Measurements from ENCODE around the gene MSH2.
"Not testable (repeated sequence)": the region's sequence is repeated elsewhere in the genome, so short reads cannot be mapped to it uniquely, and the experiment has no call there.

The MSH2 gene

DNA sequence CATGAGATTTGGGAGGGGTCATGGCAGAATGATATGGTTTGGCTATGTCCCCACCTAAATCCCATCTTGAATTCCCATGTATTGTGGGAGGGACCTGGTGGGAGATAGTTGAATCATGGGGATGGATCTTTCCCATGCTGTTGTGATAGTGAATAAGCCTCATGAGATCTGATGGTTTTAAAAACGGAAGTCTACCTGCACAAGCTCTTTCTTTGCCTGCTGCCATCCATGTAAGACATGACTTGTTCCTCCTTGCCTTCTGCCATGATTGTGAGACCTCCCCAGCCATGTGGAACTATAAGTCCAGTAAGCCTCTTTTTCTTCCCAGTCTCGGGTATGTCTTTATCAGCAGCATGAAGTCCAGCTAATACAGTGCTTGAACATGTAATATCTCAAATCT lies 5.0 kb downstream of the MSH2 start:
- DNase-seq (ENCODE audit: low spot score): not testable (repeated sequence)

DNA sequence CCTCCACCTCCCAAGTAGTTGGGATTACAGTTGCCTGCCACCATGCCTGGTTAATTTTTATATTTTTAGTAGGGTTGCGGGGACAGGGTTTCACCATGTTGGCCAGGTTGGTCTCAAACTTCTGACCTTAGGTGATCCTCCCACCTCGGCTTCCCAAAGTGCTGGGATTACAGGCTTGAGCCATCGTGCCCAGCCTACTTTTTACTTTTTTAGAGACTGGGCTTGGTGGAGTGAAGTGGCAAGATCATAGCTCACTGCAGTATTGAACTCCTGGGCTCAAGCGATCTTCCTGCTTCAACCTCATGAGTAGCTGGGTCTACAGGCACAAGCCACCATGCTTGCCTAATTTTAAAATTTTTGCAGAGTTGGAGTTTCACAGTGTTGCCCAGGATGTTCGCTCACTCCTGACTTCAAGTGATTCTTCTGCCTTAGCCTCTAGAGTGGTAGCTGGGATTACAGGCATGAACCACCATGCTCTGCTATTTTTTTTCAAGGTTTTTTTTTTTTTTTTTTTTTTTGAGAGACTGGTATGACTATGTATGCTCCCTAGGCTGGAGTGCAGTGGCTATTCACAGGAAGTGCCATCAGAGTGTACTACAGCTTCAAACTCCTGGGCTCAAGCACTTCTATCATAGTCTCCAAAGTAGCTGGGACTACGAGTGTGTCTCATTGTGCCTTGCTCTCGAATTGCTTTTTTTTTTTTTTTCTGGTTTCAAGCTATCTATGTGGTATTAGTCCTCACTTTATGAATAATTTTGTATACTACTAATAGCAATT lies 11.9 kb downstream of the MSH2 start:
- DNase-seq (ENCODE audit: low spot score): no peak

DNA sequence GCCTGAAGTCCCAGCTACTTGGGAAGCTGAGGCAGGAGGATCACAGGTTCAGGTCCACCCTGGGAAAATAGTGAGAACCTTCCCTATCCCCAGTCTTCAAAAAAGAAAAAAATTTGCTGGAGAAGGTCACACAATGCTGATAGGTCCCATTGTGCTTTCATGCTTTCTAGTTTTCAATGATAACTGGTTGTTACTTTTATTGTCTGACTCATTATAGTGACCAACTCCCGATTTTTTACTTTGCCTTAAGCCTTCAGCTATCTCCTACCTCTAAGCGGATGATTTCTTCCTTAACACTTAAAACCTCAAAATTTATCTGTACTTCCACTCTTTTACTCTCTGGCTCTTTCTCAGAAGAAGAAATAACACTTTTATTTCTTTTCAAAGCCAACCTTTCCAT lies 17.3 kb downstream of the MSH2 start:
- DNase-seq (ENCODE audit: low spot score): no peak

DNA sequence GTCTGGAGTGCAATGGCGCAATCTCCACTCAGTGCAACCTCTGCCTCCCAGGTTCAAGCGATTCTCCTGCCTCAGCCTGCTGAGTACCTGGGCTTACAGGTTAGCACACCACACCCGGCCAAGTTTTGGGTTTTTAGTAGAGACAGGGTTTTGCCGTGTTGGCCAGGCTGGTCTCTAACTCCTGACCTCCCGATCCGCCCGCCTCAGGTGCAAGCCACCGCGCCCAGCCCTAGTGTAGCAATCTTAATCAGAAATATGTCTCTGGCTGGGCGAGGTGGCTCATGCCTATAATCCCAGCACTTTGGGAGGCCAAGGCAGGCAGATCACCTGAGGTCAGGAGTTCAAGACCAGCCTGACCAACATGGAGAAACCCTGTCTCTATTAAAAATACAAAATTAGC lies 17.7 kb downstream of the MSH2 start:
- DNase-seq (ENCODE audit: low spot score): not testable (repeated sequence)

DNA sequence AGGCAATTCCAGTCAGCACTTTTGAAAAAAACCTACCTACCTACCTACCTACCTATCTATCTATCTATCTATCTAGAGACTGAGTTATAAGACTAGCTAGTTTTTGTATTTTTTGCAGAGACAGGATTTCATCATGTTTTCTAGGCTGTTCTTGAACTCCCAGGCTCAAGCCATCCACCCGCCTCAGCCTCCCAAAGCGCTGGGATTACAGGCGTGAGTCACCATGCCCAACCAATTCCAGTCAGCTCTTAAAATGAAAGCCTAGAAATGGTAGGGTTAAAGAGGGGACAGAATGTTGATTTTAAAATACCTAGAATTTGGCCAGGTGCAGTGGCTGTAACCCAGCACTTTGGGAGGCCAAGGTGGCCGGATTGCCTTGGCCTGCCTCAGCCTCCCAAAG lies 19.1 kb downstream of the MSH2 start:
- DNase-seq (ENCODE audit: low spot score): no peak

DNA sequence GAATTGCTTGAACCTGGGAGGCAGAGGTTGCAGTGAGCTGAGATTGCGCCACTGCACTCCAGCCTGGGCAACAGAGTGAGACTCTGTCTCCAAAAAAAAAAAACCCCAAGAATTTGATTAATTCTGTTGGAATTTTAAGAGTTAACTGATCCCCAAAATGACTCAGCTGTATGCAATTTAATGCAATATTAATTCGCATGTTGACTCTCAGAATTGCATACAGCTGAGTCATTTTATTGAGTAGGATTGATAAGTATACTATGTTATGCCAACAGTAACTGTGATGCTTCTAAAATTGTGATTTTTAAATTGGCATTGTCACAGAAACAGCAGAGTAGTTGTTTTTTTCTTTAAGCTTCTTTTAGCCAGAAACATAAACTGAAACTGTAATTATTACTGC lies 19.6 kb downstream of the MSH2 start:
- peak; percentile 19 for DNase-seq (ENCODE audit: low spot score)

DNA sequence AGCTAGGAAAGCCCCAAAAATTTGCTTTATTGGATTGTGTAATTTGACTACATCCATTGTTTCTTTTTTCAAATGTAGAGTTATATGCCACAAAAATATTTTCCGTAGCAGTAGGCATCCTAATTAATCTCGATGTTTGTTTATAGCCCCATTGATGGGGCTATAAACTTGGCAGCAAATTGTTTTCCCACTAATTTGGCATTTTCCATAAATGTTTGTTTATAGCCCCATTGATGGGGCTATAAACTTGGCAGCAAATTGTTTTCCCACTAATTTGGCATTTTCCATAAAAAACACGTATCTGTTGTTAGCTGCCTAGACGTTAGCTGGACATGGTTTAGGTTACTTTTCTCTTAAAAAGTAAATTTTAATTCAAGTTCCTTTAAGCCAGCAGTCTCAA lies 23.8 kb downstream of the MSH2 start:
- no peak for DNase-seq (ENCODE audit: low spot score)

DNA sequence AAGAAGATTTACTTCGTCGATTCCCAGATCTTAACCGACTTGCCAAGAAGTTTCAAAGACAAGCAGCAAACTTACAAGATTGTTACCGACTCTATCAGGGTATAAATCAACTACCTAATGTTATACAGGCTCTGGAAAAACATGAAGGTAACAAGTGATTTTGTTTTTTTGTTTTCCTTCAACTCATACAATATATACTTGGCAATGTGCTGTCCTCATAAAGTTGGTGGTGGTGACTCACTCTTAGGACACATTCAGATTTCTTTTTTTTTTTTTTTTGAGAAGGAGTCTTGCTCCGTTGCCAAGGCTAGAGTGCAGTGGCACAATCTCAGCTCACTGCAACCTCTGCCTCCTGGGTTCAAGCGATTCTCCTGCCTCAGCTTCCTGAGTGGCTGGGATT lies 26.8 kb downstream of the MSH2 start:
- DNase-seq (ENCODE audit: low spot score): peak; percentile 14

DNA sequence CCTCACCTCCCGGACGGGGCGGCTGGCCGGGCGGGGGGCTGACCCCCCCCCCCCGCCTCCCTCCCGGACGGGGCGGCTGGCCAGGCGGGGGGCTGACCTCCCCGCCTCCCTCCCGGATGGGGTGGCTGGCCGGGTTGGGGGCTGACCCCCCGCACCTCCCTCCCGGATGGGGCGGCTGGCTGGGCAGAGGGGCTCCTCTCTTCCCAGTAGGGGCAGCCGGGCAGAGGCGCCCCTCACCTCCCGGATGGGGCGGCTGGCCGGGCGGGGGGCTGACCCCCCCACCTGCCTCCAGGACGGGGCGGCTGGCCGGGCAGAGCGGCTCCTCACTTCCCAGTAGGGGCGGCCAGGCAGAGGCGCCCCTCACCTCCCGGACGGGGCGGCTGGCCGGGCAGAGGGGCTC lies 30.1 kb downstream of the MSH2 start:
- not testable (repeated sequence) for DNase-seq (ENCODE audit: low spot score)

DNA sequence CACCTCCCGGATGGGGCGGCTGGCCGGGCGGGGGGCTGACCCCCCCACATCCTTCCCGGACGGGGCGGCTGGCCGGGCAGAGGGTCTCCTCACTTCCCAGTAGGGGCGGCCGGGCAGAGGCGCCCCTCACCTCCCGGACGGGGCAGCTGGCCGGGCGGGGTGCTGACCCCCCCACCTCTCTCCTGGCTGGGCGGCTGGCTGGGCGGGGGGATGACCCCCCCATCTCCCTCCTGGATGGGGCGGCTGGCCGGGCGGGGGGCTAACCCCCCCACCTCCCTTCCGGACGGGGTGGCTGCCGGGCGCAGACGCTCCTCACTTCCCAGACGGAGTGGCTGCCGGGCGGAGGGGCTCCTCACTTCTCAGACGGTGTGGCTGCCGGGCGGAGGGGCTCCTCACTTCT lies 30.5 kb downstream of the MSH2 start:
- not testable (repeated sequence) for DNase-seq (ENCODE audit: low spot score)

DNA sequence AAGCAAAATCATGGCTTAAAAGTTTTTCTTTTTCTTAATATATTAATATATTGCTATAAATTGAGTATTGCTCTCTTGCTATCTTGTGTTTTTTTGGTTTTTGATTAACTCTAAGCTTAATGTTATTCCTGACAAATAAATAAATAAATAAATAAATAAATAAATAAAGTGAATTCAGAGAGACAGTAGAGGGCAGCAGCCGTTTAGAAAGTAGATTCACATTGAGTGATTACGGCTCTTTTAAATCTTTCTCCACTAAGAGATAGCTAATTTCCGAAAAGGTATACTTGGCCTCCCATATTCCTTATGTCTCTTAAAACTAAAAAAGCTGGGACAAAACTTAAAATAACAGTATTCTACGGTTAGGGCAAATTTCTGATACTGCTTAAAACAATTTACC lies 34.3 kb downstream of the MSH2 start:
- peak; percentile 43 for DNase-seq (ENCODE audit: low spot score)

DNA sequence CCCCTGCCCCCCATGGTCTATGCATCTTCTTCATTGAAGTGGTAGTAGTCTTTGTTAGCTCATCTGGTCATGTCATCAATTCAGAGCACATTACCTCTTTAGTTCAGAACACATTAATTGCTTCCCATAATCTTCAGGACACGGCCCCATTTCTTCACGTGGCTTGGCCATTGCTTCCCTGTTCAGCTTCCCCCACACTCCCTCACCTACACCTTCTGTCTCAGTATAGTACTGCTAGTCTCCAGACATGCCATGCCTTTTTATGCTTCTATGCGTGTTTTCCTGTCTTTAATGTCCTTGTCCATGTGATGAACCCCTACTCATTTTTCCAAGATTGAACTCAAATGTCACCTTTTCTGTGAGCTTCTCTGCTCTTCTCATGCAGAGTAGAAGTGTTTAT lies 35.1 kb downstream of the MSH2 start:
- no peak for DNase-seq (ENCODE audit: low spot score)

DNA sequence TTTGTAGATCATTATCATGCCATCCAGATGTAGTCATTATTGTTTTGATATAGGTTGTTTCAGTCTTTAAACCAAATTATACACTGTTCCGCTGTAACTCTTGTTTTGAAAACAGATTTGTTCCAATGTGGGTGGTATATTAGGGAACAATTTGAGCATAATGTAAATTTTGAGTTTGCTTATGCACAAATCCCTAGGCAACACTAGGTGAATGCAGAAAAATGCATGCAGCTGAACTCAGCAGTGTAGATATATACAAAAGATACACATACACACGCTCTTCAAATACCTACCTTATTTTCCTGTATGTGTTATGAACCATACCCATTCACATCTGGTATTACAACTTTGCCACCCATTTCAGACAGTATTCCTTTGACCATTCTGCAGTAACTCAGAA lies 35.8 kb downstream of the MSH2 start:
- no peak for DNase-seq (ENCODE audit: low spot score)

DNA sequence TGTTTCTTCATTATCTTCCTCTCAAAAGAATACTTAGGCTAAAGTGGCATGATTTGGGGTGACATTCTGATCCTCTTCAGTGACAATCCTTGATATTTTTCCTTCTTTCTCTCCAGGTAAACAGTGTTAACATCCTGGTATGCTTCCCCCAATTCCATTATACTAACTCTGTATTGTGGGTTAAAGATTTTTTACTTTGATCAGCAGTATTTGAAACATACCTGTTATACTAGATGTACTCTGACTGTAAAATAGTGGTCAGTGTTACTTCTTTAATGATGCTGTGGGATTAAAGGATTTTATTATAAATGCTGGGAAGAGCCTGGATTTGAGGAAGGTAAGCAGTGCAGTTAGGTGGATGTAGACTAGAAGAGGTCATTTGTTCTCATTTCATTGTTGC lies 48.8 kb downstream of the MSH2 start:
- DNase-seq (ENCODE audit: low spot score): no peak

DNA sequence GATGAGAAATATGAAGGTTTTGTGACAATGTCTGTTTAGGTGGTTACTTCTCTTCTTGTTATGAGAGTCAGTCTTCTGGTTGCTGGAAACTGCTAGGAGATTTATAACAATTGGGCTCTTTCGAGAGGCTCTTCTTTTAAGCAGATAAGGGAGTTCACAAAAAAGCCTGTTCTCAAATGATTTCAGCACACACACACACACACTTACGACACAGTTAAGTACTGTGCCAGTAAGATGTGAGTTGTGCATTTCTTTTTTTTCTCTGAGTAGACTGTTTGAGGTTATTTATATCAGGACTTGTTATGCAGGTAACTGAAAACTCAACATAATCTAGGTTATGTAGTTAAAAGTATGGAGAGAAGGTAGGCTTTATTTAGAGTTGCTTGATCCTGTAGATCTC lies 49.8 kb downstream of the MSH2 start:
- DNase-seq (ENCODE audit: low spot score): no peak

DNA sequence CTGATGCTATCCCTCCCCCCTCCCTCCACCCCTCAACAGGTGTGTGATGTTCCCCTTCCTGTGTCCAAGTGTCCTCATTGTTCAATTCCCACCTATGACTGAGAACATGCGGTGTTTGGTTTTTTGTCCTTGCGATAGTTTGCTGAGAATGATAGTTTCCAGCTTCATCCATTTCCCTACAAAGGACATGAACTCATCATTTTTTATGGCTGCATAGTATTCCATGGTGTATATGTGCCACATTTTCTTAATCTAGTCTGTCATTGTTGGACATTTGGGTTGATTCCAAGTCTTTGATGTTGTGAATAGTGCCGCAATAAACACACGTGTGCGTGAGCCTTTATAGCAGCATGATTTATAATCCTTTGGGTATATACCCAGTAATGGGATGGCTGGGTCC lies 51.9 kb downstream of the MSH2 start:
- not testable (repeated sequence) for DNase-seq (ENCODE audit: low spot score)

DNA sequence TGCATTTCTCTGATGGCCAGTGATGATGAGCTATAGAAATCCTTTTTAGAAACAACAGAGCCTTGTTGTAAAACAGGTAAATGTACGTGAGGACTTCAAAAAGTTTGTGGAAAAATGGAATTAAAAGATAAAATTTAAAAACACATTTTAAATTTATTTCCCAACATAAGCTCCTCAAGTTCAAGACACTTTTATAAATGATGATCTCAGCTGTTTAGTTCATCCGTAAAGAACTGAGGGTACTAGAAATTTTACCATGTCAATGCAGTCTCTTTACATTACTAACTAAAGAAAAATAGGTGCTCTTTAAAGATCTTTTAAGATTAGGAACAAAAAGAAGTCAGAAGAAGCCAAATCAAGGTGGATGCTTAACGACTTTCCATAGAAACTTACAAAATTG lies 52.5 kb downstream of the MSH2 start:
- no peak for DNase-seq (ENCODE audit: low spot score)

DNA sequence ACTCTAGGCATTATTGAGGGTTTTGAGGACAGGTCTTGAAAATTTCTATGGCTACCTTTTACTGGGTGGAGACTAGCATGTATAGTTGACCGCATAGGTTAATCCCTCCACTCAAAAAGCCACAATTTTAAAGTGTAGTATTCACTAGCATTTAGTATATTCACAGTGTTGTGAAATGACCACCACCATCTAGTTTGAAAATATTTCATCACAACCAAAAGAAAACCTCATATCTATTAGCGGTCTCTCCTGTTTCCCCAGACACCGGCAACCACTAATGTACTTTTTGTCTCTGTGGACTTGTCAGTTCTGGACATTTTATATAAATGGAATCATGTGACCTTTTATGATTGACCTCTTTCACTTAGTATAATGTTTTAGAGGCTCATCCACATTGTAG lies 53.9 kb downstream of the MSH2 start:
- DNase-seq (ENCODE audit: low spot score): no peak

DNA sequence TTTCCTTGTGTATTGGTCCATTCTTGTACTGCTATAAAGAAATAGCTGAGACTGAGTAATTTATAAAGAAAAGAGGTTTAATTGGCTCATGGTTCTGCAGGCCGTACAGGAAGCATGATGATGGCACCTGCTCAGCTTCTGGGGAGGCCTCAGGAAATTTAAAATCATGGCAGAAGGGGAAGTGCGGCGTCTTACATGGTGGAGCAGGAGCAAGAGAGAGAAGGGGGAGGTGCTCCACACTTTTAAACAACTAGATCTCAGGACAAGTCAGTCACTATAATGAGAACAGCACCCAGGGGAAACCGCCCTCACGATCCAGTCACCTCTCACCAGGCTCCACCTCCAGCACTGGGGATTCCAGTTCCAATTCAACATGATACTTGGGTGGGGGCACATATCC lies 54.3 kb downstream of the MSH2 start:
- DNase-seq (ENCODE audit: low spot score): no peak

DNA sequence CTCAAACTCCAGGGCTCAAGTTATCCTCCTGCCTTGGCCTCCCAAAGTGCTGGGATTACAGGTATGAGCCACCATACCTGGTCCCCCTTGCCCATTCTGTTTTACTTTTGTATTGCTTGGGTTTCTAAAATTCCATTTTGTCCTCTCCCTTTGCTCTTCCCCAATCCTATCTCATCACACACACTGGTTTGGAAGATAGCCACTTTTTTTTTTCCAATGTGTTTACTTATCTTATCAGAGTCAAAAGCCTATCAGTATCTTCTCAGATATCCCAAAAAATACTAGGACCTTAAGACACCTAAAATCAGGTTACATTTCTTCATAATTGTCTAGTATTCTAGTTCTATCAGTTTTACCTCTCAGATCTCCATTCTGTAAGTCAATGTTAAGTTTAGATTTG lies 56.1 kb downstream of the MSH2 start:
- no peak for DNase-seq (ENCODE audit: low spot score)

DNA sequence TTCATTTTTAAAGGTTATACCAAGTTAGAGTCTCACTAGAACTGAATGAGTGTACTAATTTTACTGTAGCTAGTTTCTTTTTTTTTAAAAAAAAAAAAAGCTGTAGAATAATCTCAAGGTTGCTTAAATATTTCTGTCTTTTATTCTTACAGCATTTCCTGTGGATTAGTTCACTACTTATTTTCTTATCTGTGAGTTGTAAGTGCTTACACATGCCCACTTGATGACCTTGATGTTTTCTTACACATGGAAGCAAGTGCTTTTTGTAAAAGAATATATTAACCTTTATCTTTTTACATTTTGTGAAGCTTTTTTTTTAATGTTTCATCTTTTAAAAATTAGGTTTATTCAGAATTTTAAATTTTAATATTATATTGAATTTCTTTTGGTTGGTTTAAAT lies 57.8 kb downstream of the MSH2 start:
- DNase-seq (ENCODE audit: low spot score): no peak

DNA sequence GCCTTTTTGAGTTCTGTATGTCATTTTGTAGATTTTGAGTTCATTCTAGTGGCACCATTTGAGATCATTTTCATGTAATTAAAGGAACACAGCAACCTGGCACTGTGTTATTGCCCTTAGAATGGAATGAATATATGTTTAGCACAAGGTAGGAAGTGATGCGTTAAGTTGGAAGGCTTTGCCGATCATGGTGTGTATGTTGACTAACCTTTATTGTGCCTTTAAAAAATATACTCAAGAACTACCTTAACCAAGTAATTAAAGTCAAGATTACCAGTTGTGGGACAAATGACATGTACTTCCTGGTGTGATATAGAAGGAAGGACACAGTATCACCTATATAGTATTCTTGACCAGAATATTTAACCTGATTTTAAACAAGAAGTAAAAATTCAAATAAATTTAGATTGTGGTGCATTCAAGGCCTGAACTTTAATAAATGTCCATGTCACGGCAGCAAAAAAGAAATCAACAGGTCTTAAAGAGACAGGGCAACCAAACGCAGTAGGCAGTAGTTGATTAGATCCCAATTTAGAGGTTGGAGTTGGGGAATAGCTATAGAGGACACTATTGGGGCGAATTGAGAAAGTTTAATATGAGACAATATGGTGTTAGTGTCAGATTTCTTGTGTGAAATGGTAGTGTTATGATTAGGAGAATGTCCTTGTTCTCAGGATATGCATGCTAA lies 68.6 kb downstream of the MSH2 start:
- no peak for DNase-seq (ENCODE audit: low spot score)

DNA sequence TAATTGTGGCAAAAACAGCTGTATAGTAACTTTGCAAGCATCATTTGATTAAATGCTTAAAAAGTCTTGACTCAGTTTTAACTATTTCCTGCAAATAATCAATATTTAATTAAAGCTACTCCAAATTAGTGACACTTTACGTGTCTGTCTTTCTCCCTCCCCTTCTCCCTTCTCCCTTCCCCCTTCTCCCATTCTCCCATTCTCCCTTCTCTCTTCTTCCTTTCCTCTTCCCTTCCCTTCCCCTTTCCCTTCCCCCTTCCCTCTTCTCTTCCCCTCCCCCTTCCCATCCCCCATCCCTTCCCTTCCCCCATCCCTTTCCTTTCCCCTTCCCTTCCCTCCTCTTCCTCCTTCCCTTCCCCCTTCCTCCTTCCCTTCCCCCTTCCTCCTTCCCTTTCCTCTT lies 76.9 kb downstream of the MSH2 start:
- no peak for DNase-seq (ENCODE audit: low spot score)

DNA sequence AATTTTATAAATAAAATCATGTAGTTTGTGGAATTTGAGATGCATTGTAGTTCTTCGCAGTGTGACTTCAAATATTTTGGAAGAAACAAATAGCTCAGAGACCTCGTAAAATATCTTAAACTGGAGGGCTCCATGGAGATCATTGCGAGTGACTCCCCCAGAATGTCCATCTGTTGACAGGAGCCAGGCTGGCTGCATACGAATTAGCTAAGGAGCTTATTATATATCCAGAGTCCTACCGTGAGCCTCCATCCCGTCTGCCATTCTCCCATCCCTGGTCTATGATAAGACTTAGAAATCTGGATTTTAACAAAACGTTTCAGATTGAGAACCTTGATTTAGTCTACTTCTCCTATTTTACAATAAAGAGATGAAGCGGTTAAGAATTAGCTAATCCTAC lies 80.2 kb downstream of the MSH2 start:
- no peak for DNase-seq (ENCODE audit: low spot score)

Measured in hepatic stellate cell (primary cell).